NCI-H2227 (cell line): ENCODE measurements around the gene RAD51B.

Source experiments
- DNase-seq: peaks from one replicate; lab custom pipeline; 2025; ENCODE audit not compliant: unreplicated experiment; lab: John Stamatoyannopoulos, UW

RAD51B gene

DNA sequence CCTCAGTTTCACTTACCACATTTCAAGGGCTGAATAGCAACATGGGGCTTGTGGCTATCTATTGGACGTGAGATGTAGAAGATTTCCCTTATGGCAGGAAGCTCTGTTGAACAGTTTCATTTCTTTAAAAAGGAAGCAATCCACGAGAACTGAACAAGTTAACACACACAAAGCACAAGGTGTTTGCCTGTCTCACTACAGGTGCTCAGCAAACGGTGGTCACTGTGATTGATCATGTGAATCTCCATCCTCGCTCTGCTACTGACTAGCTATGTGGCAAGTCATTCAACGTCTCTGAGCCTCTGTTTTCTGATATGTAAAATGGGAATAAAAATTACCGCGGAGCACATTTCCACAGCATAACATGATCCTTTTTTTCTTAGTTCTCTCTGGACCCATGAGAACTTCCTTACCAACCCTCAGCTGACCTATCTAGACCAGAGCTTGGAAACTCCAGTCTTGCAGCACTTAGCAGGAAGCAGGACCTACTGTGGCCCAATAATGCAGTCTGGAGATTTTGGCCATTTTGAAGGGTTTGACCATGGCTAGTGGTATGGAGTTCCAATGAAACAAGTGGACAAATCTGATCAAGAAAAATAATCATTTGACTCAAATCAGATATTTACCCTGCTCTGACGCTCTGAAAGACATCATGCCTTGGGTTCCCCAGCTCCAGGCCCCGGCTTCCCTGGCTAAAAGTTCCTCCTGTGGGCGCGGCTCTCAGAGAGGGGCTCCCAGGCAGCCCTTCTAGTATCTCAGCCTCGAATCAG, 694.4 kb downstream of the RAD51B start:
- DNase-seq, result no peak

DNA sequence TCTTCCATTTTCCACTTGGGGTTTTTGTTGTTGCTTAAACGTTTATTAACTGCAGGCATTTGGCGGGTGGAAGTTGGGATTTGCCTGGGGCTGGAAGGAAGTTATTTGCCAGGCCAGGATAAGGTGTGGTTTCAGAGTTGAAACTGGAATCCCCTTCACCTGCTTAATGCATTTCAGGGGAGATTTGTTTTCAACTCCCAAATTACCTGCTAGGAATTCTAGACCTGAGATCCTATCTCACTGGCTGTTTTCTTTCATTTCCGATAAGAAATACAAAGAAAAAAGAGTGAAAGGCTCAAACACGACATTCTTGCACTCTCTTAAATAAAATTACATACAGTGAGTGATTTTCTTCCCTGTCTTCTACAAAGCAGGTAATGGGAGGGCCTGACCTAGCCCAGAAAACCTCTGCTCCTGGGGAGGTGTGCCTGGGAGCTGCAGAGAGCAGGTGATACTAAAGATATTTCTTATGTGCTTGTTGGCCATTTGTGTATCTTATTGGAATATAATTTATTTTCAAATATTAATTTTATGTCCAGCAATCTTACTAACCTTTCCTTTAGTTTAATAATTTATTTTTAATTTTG, 695.1 kb downstream of the RAD51B start:
- DNase-seq, result no peak

GRCh38 chr14:68516342-68516741, 696.8 kb downstream of the RAD51B start:
- DNase-seq, result no peak

DNA sequence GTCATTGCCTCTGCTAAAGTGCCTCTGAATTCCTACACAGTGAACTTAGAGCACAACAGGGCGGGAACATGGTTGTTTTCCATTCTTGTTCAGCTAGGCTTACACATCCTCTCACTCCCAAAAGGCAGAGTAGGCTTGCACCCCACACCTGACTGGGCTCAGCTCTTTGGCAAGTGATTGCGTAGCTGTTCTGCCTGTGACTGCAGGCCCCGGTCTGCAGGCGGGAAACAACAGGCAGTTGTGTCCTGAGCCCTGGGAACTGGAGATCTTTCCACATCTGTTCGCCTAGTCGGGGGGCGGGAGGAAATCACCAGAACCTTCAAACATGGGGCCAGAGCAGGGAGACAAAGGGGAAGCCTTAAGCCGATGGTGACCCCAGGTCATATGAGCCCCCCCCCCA, 698.6 kb downstream of the RAD51B start:
- no peak for DNase-seq

- no peak for DNase-seq
Observed at GRCh38 chr14:68518761-68519670, 699.4 kb downstream of the RAD51B start.

- DNase-seq, result no peak
Observed at GRCh38 chr14:68519671-68520187, 700.1 kb downstream of the RAD51B start.

GRCh38 chr14:68520637-68521556, 701.3 kb downstream of the RAD51B start:
- no peak for DNase-seq

DNA sequence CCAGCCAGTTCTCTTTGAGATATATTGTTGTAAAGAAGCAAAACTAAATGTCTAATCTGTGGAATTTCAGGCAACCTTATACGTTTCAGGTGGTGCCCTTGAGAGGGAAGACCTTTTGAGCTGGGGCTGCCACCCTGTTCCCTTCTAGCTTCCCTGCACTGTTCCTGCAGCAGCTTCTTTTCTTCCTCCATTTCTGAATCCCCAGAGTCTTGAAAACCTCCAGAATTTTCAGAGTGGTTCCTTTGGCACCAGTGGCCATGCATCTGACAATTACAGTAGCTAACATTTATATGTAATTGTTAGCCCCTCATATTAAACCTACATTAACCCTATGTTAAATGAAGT, 702.0 kb downstream of the RAD51B start:
- no peak for DNase-seq

DNA sequence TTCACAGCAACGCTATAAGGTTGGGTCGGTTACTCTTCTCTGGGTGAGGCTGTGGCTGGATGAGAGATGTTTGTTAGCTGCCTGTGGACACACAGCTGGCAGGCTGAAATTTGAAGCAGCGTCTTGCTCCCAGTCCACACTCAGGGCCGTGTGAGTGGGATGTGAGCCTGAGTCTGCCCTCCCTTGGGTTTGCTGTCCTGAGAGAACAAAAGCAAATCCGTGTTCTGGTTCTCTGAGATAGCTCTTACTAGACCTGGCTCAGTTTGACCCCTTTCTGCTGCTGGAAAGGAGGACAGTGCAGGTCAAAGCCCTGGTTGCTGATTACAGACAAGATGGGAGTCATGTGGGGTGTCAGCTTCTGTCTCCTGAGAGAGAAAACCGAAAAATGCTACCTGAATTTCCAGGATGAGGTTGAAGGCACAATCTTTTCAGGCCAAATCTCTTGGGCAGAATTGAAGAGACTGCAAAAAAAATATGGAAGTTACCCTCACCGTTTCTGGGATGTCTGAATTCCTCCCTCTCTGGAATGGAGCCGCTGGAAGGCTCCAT, 702.5 kb downstream of the RAD51B start:
- DNase-seq, result no peak

DNA sequence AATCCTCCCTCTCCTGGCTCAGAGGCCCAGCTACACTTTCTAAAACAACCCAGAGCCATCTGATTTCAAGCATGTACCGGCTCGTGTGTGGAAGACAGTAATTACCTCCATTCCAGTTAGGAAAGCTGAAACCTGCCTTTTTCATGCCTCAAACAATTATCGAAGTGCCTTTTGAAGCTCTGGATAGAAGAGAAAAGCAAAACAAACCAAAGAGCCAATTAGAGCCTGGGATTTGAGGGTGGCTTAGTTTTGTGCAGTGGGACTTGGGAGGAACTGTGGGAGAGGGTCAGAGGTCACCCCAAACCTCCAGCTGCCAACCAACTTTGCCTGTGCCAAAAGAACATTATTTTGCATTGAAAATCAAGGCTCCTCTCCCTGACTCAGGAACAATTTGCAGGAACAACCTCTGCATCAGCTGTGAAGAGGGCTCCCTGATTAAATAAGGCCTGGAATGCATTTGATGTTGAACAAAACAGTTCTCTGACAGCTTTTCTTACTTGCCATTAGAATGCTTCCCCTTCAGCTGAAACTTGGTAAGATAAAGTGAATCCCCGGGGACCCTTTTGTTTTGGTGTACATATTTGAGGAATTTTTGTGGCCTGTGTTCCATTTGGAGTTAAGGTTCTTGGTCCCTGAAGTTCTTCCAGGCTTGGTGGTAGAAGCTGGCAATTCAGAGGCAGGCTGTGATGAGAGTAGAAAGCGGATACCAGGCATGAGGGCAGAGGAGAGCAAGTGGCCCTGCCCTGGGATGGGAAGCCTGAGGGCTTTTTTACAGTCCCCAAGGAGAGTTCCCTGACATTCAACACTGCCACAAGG, 703.1 kb downstream of the RAD51B start:
- peak; percentile 62 for DNase-seq

- no peak for DNase-seq
Observed at GRCh38 chr14:68523326-68523610, 703.7 kb downstream of the RAD51B start.

DNA sequence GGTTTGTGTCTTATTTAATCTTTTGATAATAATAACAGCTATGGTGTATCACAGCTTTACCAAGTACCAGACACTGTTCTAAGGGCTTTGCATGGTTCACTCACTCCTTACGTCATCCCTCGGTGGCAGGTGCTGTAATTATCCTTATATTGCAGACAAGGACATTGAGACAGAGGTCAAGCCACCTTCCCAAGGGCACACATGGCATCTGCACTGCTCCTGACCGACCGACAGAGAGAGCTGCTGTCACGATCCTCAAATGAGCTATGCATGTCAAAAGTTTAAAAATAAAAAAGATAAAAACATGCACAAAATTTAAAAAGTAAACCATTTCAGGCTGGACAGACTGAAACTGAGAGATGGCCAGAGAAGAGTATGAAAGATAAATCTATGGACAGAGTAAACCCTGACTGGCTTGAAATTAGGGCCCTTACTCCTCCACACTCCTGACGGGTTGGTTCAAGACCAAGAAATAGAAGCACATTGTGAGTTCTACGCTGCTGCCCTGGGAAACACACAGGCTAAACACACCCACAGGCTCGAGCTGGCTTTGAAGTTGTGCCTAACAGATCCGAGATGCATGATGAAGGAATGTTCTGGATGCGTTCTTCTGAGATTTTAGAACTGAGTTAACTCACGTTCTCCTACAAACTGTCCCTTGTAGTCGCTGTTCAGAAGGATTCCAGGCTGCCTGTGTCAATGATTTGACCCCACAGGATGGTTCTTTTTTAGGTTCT, 704.6 kb downstream of the RAD51B start:
- no peak for DNase-seq

- no peak for DNase-seq
Observed at GRCh38 chr14:68525516-68525915, 705.9 kb downstream of the RAD51B start.

- DNase-seq, result no peak
Observed at GRCh38 chr14:68526512-68527091, 707.0 kb downstream of the RAD51B start.

- no peak for DNase-seq
Observed at GRCh38 chr14:68527329-68527851, 707.8 kb downstream of the RAD51B start.

- DNase-seq, result no peak
Observed at GRCh38 chr14:68528040-68528687, 708.6 kb downstream of the RAD51B start.

- no peak for DNase-seq
Observed at GRCh38 chr14:68530443-68530842, 710.9 kb downstream of the RAD51B start.

- DNase-seq, result no peak
Observed at GRCh38 chr14:68532496-68532895, 712.9 kb downstream of the RAD51B start.
